Mesodermal cell (in vitro differentiated cells): ENCODE data around the gene TMPRSS7.

Source experiments
- H3K27ac ChIP-seq: 2 replicates; pipeline ENCODE4 v1.7.0; 2013; ENCODE audit warnings: mild to moderate bottlenecking, low read depth, low read length, moderate library complexity; ENCODE audit not compliant: severe bottlenecking
- H3K36me3 ChIP-seq: 2 replicates; pipeline ENCODE4 v1.7.1; 2013; ENCODE audit warnings: mild to moderate bottlenecking, low read length, moderate library complexity; ENCODE audit not compliant: control insufficient read depth, insufficient read depth
- H3K4me1 ChIP-seq: one replicate; pipeline ENCODE4 v1.7.1; 2013; ENCODE audit warnings: mild to moderate bottlenecking, low read length; ENCODE audit not compliant: insufficient read depth, control insufficient read depth, poor library complexity, severe bottlenecking
- H3K4me3 ChIP-seq: 2 replicates; pipeline ENCODE4 v1.7.0; 2013; ENCODE audit warnings: low read length, control low read depth, mild to moderate bottlenecking; ENCODE audit not compliant: insufficient read depth, poor library complexity, severe bottlenecking; ENCODE audit errors: extremely low read depth
- H3K9me3 ChIP-seq: 2 replicates; pipeline ENCODE4 v1.7.1; 2013; ENCODE audit warnings: mild to moderate bottlenecking, low read length, moderate library complexity; ENCODE audit not compliant: control insufficient read depth
- WGBS, 2 experiments: methylation state at CpG; one replicate each; pipeline ENCODE4 v1.1.5; 2013; ENCODE audit warnings: missing lambda C conversion rate in 2 of 2; ENCODE audit not compliant: insufficient coverage in 2 of 2; 5-methylcytosine and 5-hydroxymethylcytosine counted together

Gene TMPRSS7

GRCh38 chr3:112101916-112102315, 67.4 kb downstream of the TMPRSS7 start:
- H3K9me3 ChIP-seq, result no peaks in the 10 kb centered on the region
- WGBS, 2 experiments, result 87 to 89% methylated on average over 1 to 2 of the region's 2 CpGs
- no peak overlapping the region for H3K27ac ChIP-seq
- no peak overlapping the region for H3K4me3 ChIP-seq
- peaks cover 23% of the 10 kb centered on the region for H3K4me1 ChIP-seq
- peaks cover 5% of the 10 kb centered on the region for H3K36me3 ChIP-seq

DNA sequence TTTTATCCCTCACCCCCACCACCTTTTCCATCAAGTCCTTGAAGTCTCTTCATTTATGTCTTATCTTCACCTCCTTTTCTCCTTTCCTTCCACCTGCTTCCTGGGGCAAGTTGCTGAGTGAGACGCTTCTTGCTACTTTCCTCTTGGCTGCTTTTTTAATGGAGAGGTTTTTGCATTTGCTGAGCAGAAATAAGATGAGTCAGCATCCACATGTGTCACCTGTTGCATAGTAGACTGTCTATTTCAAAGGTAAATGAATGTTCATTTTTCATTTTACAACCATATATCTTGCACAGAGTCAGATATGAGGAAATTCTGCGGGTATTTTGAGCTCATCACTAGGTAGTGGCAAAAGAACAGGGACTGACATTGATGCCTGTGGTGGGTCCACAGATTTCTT, 70.2 kb downstream of the TMPRSS7 start:
- no peak overlapping the region for H3K4me3 ChIP-seq
- no peak overlapping the region for H3K27ac ChIP-seq
- peaks cover 17% of the 10 kb centered on the region for H3K4me1 ChIP-seq
- H3K36me3 ChIP-seq, result peaks cover 17% of the 10 kb centered on the region
- 100% methylated on average over 1 of the region's 2 CpGs; no CpG with 5 or more reads in 1 of the 2 experiments for WGBS, 2 experiments
- H3K9me3 ChIP-seq, result no peaks in the 10 kb centered on the region

GRCh38 chr3:112109322-112109721, 74.8 kb downstream of the TMPRSS7 start:
- WGBS, 2 experiments, result 83 to 91% methylated on average over 1 to 2 of the region's 5 CpGs
- Histone ChIP-seq H3K36me3 (peaks cover 25% of the 10 kb centered on the region), H3K4me1 (no peaks in the 10 kb centered on the region), H3K27ac (no peak overlapping the region), H3K4me3 (no peak overlapping the region), H3K9me3 (no peaks in the 10 kb centered on the region)

DNA sequence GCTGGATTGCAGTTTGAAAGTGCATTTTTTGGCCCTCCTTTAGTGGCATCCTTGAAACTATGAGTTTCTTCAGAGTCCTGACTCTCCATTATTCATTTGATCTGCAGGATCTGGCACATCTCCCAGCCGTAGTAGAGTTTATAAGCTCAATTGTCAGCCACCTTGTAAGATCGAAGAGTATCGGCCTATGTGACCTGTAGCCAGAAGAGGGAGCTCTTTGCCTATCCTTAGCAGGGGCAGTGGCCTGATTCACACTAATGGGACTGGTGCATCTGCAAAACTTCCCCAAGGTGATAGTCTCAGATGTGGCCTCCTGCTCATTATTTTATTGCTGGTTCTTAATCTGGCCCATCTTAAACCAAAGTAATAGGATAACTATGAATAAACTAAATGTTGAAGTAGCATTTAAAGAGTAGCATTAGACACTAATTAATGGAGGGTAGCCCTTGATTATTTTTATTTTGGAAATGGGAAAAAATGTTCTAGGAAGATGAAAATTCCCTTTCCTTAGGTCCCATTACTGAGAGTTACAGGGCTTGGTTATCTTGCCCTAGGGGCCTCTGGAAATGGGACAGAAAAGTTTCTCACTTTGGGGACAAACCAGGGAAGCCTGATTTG, 77.4 kb downstream of the TMPRSS7 start:
- Histone ChIP-seq H3K36me3 (peaks cover 36% of the 10 kb centered on the region), H3K9me3 (no peaks in the 10 kb centered on the region), H3K27ac (no peak overlapping the region), H3K4me3 (no peak overlapping the region), H3K4me1 (no peaks in the 10 kb centered on the region)
- WGBS, 2 experiments, result 28 to 34% methylated on average over 3 of the region's 3 CpGs

- no peaks in the 10 kb centered on the region for H3K9me3 ChIP-seq
- no peak overlapping the region for H3K4me3 ChIP-seq
- WGBS, 2 experiments, result 93 to 100% methylated on average over 1 to 5 of the region's 6 CpGs
- no peak overlapping the region for H3K27ac ChIP-seq
- H3K36me3 ChIP-seq, result peaks cover 30% of the 10 kb centered on the region
- no peaks in the 10 kb centered on the region for H3K4me1 ChIP-seq
Observed at GRCh38 chr3:112114576-112115160, 80.1 kb downstream of the TMPRSS7 start.

DNA sequence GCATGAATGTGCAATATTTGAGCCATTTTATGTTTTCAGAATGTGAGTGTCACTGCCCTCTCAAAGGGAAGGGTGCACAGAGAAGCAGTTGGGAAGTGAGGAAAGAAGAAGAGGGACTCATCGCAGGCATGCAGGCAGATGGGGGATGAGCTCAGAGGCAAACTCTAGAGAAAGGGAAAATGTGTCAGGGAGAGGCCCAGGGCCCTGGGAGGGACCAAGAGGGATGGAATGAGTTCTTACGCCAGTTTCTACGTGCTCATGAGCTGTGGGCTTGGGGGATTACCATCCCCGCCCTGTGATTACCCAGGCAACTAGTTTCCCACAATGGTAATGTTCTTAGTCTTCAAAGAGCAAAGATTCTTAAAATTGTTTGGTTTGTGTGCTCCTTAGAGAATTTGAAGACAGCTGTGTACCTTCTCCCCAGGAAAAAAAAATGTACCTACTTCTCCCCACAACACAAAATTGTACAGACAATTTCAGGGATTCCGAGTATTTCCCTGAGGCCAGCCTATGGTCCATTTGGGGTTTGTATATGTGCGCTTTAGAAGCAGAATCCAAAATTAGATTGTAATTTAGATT, 80.7 kb downstream of the TMPRSS7 start:
- H3K27ac ChIP-seq, result no peak overlapping the region
- WGBS, 2 experiments, result 100% methylated on average over 3 to 5 of the region's 6 CpGs

DNA sequence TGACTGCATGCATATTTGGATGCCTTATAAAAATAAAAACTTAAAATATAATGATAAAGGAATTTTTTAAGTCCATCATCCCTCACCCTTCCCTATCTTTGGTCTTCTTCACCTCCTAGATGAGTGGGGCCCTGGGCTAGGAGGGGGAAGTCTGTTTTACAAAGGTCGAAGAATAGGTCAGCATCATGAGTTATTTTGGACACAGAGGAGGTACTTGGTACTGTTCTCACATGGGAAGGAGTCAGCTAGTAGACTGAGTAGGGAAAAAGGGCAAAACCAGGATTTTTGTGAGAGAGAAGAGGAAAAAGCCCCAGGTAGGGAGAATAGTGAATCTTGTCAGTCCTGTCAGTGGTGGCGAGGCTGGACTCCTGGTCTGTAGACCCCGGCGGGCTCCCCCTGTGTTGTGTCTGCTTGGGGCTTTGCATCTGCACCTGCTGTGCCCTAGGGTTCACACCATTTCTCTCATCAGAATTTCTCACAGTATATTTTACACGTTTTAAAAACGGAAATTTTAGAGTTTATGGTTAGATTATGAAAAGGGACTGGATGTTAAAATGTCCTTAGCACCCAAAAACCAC, 81.4 kb downstream of the TMPRSS7 start:
- Histone ChIP-seq H3K4me3 (no peak overlapping the region), H3K4me1 (no peaks in the 10 kb centered on the region), H3K9me3 (no peaks in the 10 kb centered on the region), H3K27ac (no peak overlapping the region), H3K36me3 (peaks cover 30% of the 10 kb centered on the region)
- WGBS, 2 experiments, result 100% methylated on average over 1 to 3 of the region's 6 CpGs

More for the DNA sequence above, 80.7 kb downstream of the TMPRSS7 start:
- H3K36me3 ChIP-seq, result peaks cover 30% of the 10 kb centered on the region
- no peak overlapping the region for H3K4me3 ChIP-seq
- no peaks in the 10 kb centered on the region for H3K4me1 ChIP-seq
- no peaks in the 10 kb centered on the region for H3K9me3 ChIP-seq

GRCh38 chr3:112116748-112117186, 82.2 kb downstream of the TMPRSS7 start:
- 93 to 97% methylated on average over 9 to 13 of the region's 13 CpGs for WGBS, 2 experiments
- Histone ChIP-seq H3K27ac (no peak overlapping the region), H3K4me3 (no peak overlapping the region), H3K9me3 (no peaks in the 10 kb centered on the region), H3K4me1 (no peaks in the 10 kb centered on the region), H3K36me3 (peaks cover 30% of the 10 kb centered on the region)

GRCh38 chr3:112117415-112117814, 82.9 kb downstream of the TMPRSS7 start:
- Histone ChIP-seq H3K4me3 (no peak overlapping the region), H3K27ac (no peak overlapping the region), H3K9me3 (no peaks in the 10 kb centered on the region), H3K36me3 (peaks cover 30% of the 10 kb centered on the region), H3K4me1 (no peaks in the 10 kb centered on the region)
- 83% methylated on average over 1 of the region's 1 CpG; no CpG with 5 or more reads in 1 of the 2 experiments for WGBS, 2 experiments

- WGBS, 2 experiments, result 94 to 96% methylated on average over 2 to 3 of the region's 4 CpGs
- Histone ChIP-seq H3K4me1 (no peaks in the 10 kb centered on the region), H3K27ac (no peak overlapping the region), H3K36me3 (peaks cover 27% of the 10 kb centered on the region), H3K9me3 (no peaks in the 10 kb centered on the region), H3K4me3 (no peak overlapping the region)
Observed at GRCh38 chr3:112117841-112118571, 83.5 kb downstream of the TMPRSS7 start.
